NCI-H82 treated with DMSO at 0.1 percent for 48 hours (cell line): ENCODE measurements around the gene KCMF1.

Experiments used
- DNase-seq: peaks from one replicate; lab custom pipeline; 2025; ENCODE audit not compliant: unreplicated experiment; lab: John Stamatoyannopoulos, UW

The KCMF1 gene

GRCh38 chr2:84980263-84980983 lies 9.5 kb downstream of the KCMF1 start:
- no peak for DNase-seq

- DNase-seq, result no peak
These were observed 15.1 kb downstream of the KCMF1 start for GRCh38 chr2:84986018-84986417.

GRCh38 chr2:84989422-84989821 lies 18.5 kb downstream of the KCMF1 start:
- no peak for DNase-seq

- no peak for DNase-seq
These were observed 19.0 kb downstream of the KCMF1 start for GRCh38 chr2:84989927-84990326.

GRCh38 chr2:84991404-84992160 lies 20.6 kb downstream of the KCMF1 start:
- DNase-seq, result no peak

GRCh38 chr2:84995826-84996225 lies 24.9 kb downstream of the KCMF1 start:
- DNase-seq, result no peak

GRCh38 chr2:84996909-84997308 lies 25.9 kb downstream of the KCMF1 start:
- DNase-seq, result no peak

- DNase-seq, result no peak
These were observed 28.6 kb downstream of the KCMF1 start for GRCh38 chr2:84999553-84999955.

- no peak for DNase-seq
These were observed 30.6 kb downstream of the KCMF1 start for GRCh38 chr2:85001595-85001994.

GRCh38 chr2:85002534-85002933 lies 31.6 kb downstream of the KCMF1 start:
- DNase-seq, result no peak

GRCh38 chr2:85008252-85008651 lies 37.3 kb downstream of the KCMF1 start:
- DNase-seq, result no peak

- no peak for DNase-seq
These were observed 38.2 kb downstream of the KCMF1 start for GRCh38 chr2:85009019-85009618.

GRCh38 chr2:85010404-85010803 lies 39.4 kb downstream of the KCMF1 start:
- DNase-seq, result no peak

- no peak for DNase-seq
These were observed 40.1 kb downstream of the KCMF1 start for GRCh38 chr2:85011098-85011497.

- DNase-seq, result no peak
These were observed 40.8 kb downstream of the KCMF1 start for GRCh38 chr2:85011747-85012146.

GRCh38 chr2:85012431-85012830 lies 41.5 kb downstream of the KCMF1 start:
- DNase-seq, result no peak

- DNase-seq, result no peak
These were observed 41.9 kb downstream of the KCMF1 start for GRCh38 chr2:85012855-85013254.

GRCh38 chr2:85015653-85016360 lies 44.8 kb downstream of the KCMF1 start:
- DNase-seq, result no peak

- no peak for DNase-seq
These were observed 45.5 kb downstream of the KCMF1 start for GRCh38 chr2:85016446-85016845.

- no peak for DNase-seq
These were observed 46.6 kb downstream of the KCMF1 start for GRCh38 chr2:85017411-85018048.

GRCh38 chr2:85018049-85018447 lies 47.1 kb downstream of the KCMF1 start:
- DNase-seq, result no peak
